HG03575 (cell line): ENCODE results near the gene OMP.

ENCODE experiments used
- ATAC-seq: cut with Tn5 transposase; IDR thresholded peaks from one replicate; pipeline ENCODE4 v1.9.1; 2021; ENCODE audit not compliant: unreplicated experiment, insufficient number of reproducible peaks, low FRiP score; ENCODE audit errors: extremely low read depth

Gene OMP

GRCh38 chr11:77083566-77084245 lies 18.9 kb upstream of the OMP start:
- ATAC-seq: no peak

GRCh38 chr11:77084581-77085191 lies 18.0 kb upstream of the OMP start:
- ATAC-seq: no peak

- no peak for ATAC-seq
These were observed 17.0 kb upstream of the OMP start for GRCh38 chr11:77085652-77086051.

GRCh38 chr11:77086521-77087472 lies 15.8 kb upstream of the OMP start:
- no peak for ATAC-seq

- ATAC-seq: no peak
These were observed 14.9 kb upstream of the OMP start for GRCh38 chr11:77087723-77088225.

GRCh38 chr11:77088236-77089003 lies 14.2 kb upstream of the OMP start:
- ATAC-seq: no peak

GRCh38 chr11:77089004-77089545 lies 13.6 kb upstream of the OMP start:
- ATAC-seq: no peak

- ATAC-seq: no peak
These were observed 12.6 kb upstream of the OMP start for GRCh38 chr11:77090046-77090372.

- no peak for ATAC-seq
These were observed 12.1 kb upstream of the OMP start for GRCh38 chr11:77090373-77091111.

GRCh38 chr11:77091146-77091940 lies 11.3 kb upstream of the OMP start:
- ATAC-seq: no peak

GRCh38 chr11:77092382-77092781 lies 10.3 kb upstream of the OMP start:
- no peak for ATAC-seq

GRCh38 chr11:77093056-77093891 lies 9.4 kb upstream of the OMP start:
- no peak for ATAC-seq

GRCh38 chr11:77093987-77094840 lies 8.4 kb upstream of the OMP start:
- ATAC-seq: no peak

GRCh38 chr11:77094841-77095365 lies 7.7 kb upstream of the OMP start:
- ATAC-seq: no peak
